Colonic mucosa (tissue), 4 donors: ENCODE measurements around the gene PLPP4. TPM values are rescaled to one million over a fixed set of nuclear protein-coding genes. Genes with fewer than 3 reads are reported as not detected.
A peak's percentile ranks its signal among the peaks of the same experiment; 100 is the strongest.

ENCODE experiments used
- DNase-seq: peaks from one replicate; pipeline ENCODE4 v3.0.0-alpha.2; 2020
- H3K27ac ChIP-seq: fragments of 200-600 bp; one replicate; pipeline ENCODE4 v1.8.0; 2021
- H3K27me3 ChIP-seq: fragments of 200-600 bp; one replicate; pipeline ENCODE4 v1.8.0; 2021
- H3K36me3 ChIP-seq: fragments of 200-600 bp; one replicate; pipeline ENCODE4 v1.8.0; 2021
- H3K4me1 ChIP-seq: fragments of 200-600 bp; one replicate; pipeline ENCODE4 v1.8.0; 2021; ENCODE audit warnings: mild to moderate bottlenecking
- H3K4me3 ChIP-seq: fragments of 200-600 bp; one replicate; pipeline ENCODE4 v1.8.0; 2021
- H3K9ac ChIP-seq, 2 donors: one replicate each; pipeline ENCODE4 v1.7.0; 2013; ENCODE audit warnings: control low read depth in 2 of 2, low read depth in 2 of 2, low read length in 2 of 2
- H3K9me3 ChIP-seq: fragments of 200-600 bp; one replicate; pipeline ENCODE4 v1.8.0; 2021
- CTCF ChIP-seq: fragments of 200-600 bp; IDR thresholded peaks from one replicate; pipeline ENCODE4 v1.8.0; 2022; ENCODE audit warnings: antibody characterized with exemption, mild to moderate bottlenecking
- intact Hi-C: fragments of 100-400 bp; cut with DNase I; formaldehyde crosslinking; loops from one replicate; pipeline ENCODE4 v1.14.1; 2022
- total RNA-seq, 2 donors: library from RNA; stranded (reverse); fragmentation: NEBNext Ultra II Directional in 1 of 2; extraction: Animal tissue kit (Norgen Biotek cat#: 25700) in 1 of 2; gene quantifications; one replicate each; pipeline ENCODE4 v1.2.1, GENCODE V29; 2021
- donor health status: healthy.
- donor health status: DM: no; HTN: no; CAD: no.
- donor health status: DM: no; HTN: no; CAD: no.

Gene PLPP4
- total RNA-seq, 2 donors from 2014 or later = 0.61 TPM; not detected in 1

GRCh38 chr10:120508966-120509365 is 51.9 kb downstream of the PLPP4 start:
- Histone ChIP-seq H3K27ac (no peak overlapping the region), H3K27me3 (no peaks in the 10 kb centered on the region), H3K9ac (no peak overlapping the region), H3K36me3 (no peaks in the 10 kb centered on the region), H3K9me3 (no peaks in the 10 kb centered on the region), H3K4me3 (no peak overlapping the region), H3K4me1 (no peaks in the 10 kb centered on the region)
- no peak for TF ChIP-seq CTCF
- no peak for DNase-seq
- intact Hi-C loops = no loop called here

- Histone ChIP-seq H3K36me3 (no peaks in the 10 kb centered on the region), H3K27ac (no peak overlapping the region), H3K9me3 (no peaks in the 10 kb centered on the region), H3K4me1 (no peaks in the 10 kb centered on the region), H3K27me3 (no peaks in the 10 kb centered on the region), H3K4me3 (no peak overlapping the region), H3K9ac (no peak overlapping the region)
- no peak for TF ChIP-seq CTCF
- intact Hi-C loops = no loop called here
- DNase-seq = no peak
These were observed 54.1 kb downstream of the PLPP4 start for GRCh38 chr10:120511165-120511564.

GRCh38 chr10:120513307-120513796 is 56.3 kb downstream of the PLPP4 start:
- Histone ChIP-seq H3K9ac (no peak overlapping the region), H3K27ac (no peak overlapping the region), H3K4me3 (no peak overlapping the region), H3K27me3 (no peaks in the 10 kb centered on the region), H3K9me3 (no peaks in the 10 kb centered on the region), H3K36me3 (no peaks in the 10 kb centered on the region), H3K4me1 (no peaks in the 10 kb centered on the region)
- TF ChIP-seq CTCF = no peak
- intact Hi-C loops = no loop called here
- DNase-seq = no peak

GRCh38 chr10:120514035-120514620 is 57.1 kb downstream of the PLPP4 start:
- no peak for TF ChIP-seq CTCF
- Histone ChIP-seq H3K4me1 (no peaks in the 10 kb centered on the region), H3K4me3 (no peak overlapping the region), H3K9me3 (no peaks in the 10 kb centered on the region), H3K36me3 (no peaks in the 10 kb centered on the region), H3K27me3 (no peaks in the 10 kb centered on the region), H3K9ac (no peak overlapping the region), H3K27ac (no peak overlapping the region)
- DNase-seq = peak; percentile 25
- intact Hi-C loops = no loop called here

- H3K4me1 ChIP-seq = no peaks in the 10 kb centered on the region
- no peaks in the 10 kb centered on the region for H3K27me3 ChIP-seq
- no peak for TF ChIP-seq CTCF
- no peak overlapping the region for H3K4me3 ChIP-seq
- DNase-seq = no peak
- no peak overlapping the region for H3K27ac ChIP-seq
- H3K36me3 ChIP-seq = no peaks in the 10 kb centered on the region
- H3K9ac ChIP-seq = no peak overlapping the region
- no peaks in the 10 kb centered on the region for H3K9me3 ChIP-seq
- intact Hi-C loops = no loop called here
These were observed 57.9 kb downstream of the PLPP4 start for GRCh38 chr10:120514959-120515358.
